DMS153 (cell line): ENCODE measurements around the gene ALPI.

Experiments
- DNase-seq: peaks from one replicate; lab custom pipeline; 2025; lab: John Stamatoyannopoulos, UW

ALPI gene

DNA sequence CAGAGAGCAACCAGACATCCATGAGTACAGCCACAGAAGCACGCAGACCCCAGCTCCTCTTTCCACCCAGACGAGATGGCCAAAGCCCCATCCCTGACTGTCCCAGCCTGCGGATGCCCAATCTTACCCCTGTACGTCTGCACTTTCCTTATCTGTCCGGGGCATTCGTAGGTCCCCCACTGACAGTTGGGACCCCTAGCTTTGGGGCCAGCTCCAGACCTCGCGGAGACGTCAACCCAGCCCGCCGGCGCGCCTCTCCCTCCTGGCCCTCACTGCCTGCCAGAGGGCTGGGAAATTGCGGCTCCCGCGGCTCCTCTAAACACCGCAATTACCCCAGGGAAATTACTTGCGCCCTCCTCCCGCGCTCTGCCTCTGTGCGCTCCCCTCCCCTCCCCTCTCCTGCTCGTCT is 29.4 kb downstream of the ALPI start:
- DNase-seq: no peak

- no peak for DNase-seq
These were observed 30.0 kb downstream of the ALPI start for GRCh38 chr2:232485757-232486557.

- no peak for DNase-seq
These were observed 30.8 kb downstream of the ALPI start for GRCh38 chr2:232486558-232487384.

- no peak for DNase-seq
These were observed 31.6 kb downstream of the ALPI start, which contains the start of gene ECEL1 for GRCh38 chr2:232487385-232488096. Gene ECEL1, minus strand, starts transcription at chr2:232487834. Its CDS starts 1,181 bp downstream, at chr2:232486653.

- no peak for DNase-seq
These were observed 32.3 kb downstream of the ALPI start for GRCh38 chr2:232488097-232488711.

GRCh38 chr2:232488721-232489300 is 32.9 kb downstream of the ALPI start:
- DNase-seq: no peak

- no peak for DNase-seq
These were observed 33.7 kb downstream of the ALPI start for GRCh38 chr2:232489516-232490220.

DNA sequence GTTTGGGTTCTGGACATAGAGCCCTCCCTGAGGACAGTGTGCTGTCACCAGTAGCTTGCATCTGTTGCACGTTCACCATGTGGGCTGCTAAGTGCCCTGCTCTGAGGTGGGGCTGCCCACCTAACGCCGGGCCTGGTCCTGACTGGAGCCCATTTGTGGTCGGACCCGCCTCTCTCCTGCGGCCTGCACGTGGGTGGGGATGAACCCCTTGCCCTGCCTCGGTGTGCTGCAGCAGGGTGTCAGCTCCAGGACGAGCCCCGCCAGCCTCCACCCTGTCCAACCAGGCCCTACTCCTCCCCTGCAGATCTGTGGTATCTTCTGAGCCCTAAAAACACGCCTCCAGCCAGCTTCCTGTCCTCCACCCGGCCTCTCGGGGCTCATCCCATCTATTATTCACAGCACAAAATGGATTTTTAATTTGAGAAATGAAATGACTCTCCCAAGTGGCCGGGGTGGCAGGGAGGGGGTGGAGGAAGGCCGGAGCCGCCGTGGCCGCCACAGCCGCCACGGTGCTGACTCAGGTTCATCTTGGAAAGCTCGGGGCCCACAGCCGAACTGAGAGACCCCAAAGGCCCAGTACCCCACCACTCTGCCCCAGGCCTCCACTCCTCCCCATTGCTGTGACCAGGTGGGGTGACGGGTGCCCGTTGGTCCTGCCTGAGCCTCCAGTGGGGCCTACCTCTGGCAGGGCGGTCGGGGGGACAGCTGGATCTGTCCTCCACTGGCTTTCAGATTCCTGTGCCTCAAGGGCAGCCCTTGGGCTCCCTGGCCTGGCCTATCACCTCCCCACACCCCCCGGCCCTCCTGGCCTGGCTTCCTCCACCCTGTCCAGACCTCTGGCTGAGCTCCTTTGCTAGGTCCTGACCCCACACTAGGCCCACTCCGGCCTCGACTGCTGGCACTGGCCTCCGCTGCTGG is 34.5 kb downstream of the ALPI start:
- DNase-seq: no peak

GRCh38 chr2:232491139-232491780 is 35.3 kb downstream of the ALPI start:
- no peak for DNase-seq

DNA sequence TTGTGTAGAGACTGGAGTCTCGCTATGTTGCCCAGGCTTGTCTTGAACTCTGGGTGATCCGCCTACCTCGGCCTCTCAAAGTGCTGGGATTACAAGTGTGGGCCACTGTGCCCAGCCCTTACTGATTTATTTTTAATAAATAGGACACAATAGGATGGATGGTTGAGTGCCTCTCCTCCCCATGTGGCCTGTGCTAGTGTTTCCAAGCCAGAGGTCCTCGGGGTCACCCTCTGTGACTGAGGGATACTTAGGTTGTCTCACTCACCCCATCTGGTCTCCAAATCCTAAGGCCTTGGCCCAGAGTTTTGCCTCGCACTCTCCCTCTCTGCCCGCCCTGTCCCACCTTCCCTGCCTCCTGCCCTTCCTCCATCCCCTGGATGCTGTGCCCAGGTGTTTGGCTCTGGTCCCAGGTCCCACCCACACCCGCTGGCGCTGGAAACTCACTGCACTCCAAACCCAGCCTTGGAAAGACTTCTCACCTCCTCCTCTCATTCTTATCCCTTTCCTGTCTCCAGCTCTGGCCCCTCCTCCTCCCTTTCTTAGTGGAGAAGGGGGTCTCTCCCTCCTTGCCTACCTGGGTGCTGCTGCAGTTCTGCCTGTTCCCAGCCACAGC is 36.4 kb downstream of the ALPI start:
- DNase-seq: no peak

DNA sequence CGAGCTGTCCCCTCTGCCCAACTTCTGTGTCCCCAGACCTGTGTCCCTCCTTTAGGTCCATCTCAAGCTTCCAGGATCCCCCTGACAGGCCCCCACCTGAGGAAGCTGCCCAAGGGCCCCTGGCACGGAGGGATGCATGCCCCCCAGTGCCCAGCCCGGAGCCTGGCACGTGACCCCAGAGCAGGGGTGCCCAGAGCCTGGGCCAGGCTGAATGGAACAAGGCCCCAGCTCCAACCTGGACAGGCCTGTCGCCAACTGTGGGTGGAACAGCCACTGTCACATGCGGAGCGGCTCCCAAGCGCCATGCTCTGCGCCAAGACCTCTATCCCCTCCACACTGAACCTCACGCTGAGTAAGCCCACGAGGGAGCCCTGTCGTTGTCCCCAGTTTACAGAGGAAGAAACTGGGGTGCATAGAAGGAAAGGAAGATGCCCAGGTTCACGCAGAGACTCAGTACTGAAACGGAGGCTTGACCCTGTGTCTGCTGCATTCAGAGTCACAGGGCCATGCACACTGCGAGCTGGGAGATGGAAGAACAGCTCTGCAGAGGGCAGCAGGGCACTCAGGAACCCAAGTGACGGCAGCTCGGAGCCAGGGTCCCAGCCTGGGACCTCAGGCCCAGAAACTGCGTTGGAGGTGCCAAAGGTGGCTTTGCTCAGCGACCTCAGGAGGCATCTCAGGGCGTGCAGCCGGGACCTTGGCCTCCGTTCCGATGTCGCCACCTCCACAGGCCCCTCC is 37.2 kb downstream of the ALPI start:
- DNase-seq: no peak

GRCh38 chr2:232493701-232494474 is 37.9 kb downstream of the ALPI start:
- DNase-seq: no peak

DNA sequence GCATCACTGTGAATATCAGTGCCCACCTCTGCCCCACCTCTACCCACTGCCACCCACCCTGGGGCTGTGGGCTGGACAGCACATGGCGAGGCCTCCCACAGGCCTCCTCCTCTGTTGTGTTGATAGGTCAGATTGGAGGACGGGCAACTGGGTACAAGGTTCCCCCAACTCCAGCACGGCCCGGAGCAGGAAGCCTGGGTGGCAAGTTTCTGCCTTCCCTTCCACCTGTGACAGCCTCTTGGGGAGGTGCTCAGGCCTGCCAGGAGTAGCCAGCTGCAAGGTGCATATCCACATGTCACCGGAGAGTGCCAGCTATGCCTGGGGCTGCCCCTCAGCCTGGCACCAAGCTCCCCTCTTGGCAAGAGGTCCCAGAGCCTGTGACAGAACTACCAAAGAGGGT is 38.6 kb downstream of the ALPI start:
- DNase-seq: no peak

- no peak for DNase-seq
These were observed 39.3 kb downstream of the ALPI start for GRCh38 chr2:232495292-232495691.

DNA sequence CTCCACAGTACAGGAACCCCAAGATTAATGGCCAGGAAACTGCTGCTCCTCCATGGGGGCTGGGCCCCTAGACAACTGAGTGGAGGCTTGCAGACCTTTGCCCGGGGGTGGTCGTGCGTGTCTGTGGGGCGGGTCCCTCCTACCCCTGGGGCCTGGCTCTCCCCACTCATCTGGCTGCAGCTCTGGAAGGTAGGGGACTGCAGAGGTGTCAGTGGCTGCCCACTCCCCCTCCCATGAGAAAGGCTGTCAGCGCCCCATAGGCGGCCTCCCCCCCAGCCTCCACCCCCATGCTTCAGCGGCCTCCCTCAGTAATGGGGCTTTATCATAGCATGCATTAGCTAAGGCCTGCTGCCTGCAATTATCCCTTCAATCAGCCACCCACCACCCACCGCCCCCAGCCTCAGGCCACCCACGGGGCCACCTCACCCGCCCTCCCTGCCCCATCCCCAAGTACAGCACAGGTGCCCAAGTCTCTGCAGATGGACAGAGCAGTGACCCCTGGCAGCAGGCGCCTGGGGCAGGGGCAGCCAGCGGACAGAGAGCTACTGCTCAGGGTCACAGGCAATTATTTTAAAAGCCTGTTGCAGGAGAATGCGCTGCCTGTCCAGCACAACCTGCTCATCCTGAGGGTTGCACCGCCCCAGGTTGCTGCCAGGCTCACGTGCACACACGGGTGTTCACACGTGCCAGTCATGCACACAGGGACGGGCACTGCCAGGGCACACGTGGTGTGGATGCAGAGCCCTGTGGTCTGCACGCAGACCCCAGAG is 40.7 kb downstream of the ALPI start:
- no peak for DNase-seq

- DNase-seq: no peak
These were observed 41.4 kb downstream of the ALPI start for GRCh38 chr2:232497348-232497747.

GRCh38 chr2:232498452-232498851 is 42.5 kb downstream of the ALPI start:
- no peak for DNase-seq
